Tibial artery (tissue), 4 donors: ENCODE data around the gene AATF.

ENCODE experiments used
- DNase-seq, 2 donors: peaks; one replicate each; pipeline ENCODE4 v3.0.0-alpha.2; 2019
- H3K27ac ChIP-seq, 2 donors: fragments of 200-600 bp; sonication (generic) in 1 of 2; 1 replicate in 1 of 2; 2 replicates in 1 of 2; pipeline ENCODE4 v1.5.1; 2018 to 2019; ENCODE audit warnings: mild to moderate bottlenecking in 1 of 2
- H3K27me3 ChIP-seq, 2 donors: fragments of 200-600 bp; sonication (generic) in 1 of 2; one replicate each; pipeline versions ENCODE4 v1.5.1 to v1.6.0; 2016 to 2019
- H3K36me3 ChIP-seq, 3 donors: fragments of 200-600 bp; sonication (generic) in 2 of 3; one replicate each; pipeline ENCODE4 v1.5.1; 2016 to 2019; ENCODE audit warnings: mild to moderate bottlenecking in 2 of 3
- H3K4me1 ChIP-seq, 4 donors: fragments of 200-600 bp; sonication (generic) in 2 of 4; 1 replicate in 3 of 4; 2 replicates in 1 of 4; pipeline ENCODE4 v1.5.1; 2016 to 2019
- H3K4me3 ChIP-seq, 2 donors: fragments of 200-600 bp; sonication (generic) in 1 of 2; 1 replicate in 1 of 2; 2 replicates in 1 of 2; pipeline ENCODE4 v1.5.1; 2018 to 2019; ENCODE audit warnings: mild to moderate bottlenecking in 2 of 2
- H3K9me3 ChIP-seq, 3 donors: fragments of 200-600 bp; sonication (generic) in 1 of 3; one replicate each; pipeline ENCODE4 v1.5.1; 2016 to 2019
- CTCF ChIP-seq, 2 experiments: fragments of 200-600 bp in 1 of 2; fragments of 450-650 bp in 1 of 2; IDR thresholded peaks; one replicate each; pipeline ENCODE4 v1.5.1; 2017 to 2019; ENCODE audit warnings: antibody characterized with exemption in 2 of 2, mild to moderate bottlenecking in 1 of 2, moderate library complexity in 1 of 2
- intact Hi-C: fragments of 100-400 bp; cut with DNase I; formaldehyde crosslinking; loops from one replicate; pipeline ENCODE4 v1.15.0; 2023; ENCODE audit warnings: low total_unique reads

AATF gene

GRCh38 chr17:37079735-37080134 is 131.0 kb downstream of the AATF start:
- intact Hi-C loops: no loop called here
- Histone ChIP-seq H3K27ac (no peak overlapping the region), H3K36me3 (peaks cover 0 to under 1% (median under 1%) of the 10 kb centered on the region in 3 donors), H3K4me3 (no peak overlapping the region), H3K9me3 (peaks cover 0 to 5% (median 0%) of the 10 kb centered on the region in 3 donors), H3K27me3 (no peaks in the 10 kb centered on the region), H3K4me1 (no peaks in the 10 kb centered on the region)
- no peak for TF ChIP-seq CTCF (IDR thresholded peaks at IDR 0.05)
- DNase-seq: no peak

- DNase-seq: no peak
- Histone ChIP-seq H3K36me3 (peaks cover 14% of the 10 kb centered on the region in 3 donors), H3K9me3 (peaks cover 0 to 5% (median 0%) of the 10 kb centered on the region in 3 donors), H3K27ac (no peak overlapping the region), H3K27me3 (no peaks in the 10 kb centered on the region), H3K4me3 (no peak overlapping the region), H3K4me1 (no peaks in the 10 kb centered on the region)
- intact Hi-C loops: no loop called here
- TF ChIP-seq CTCF (IDR thresholded peaks at IDR 0.05): no peak
These were observed 132.5 kb downstream of the AATF start for GRCh38 chr17:37081287-37081686.

- TF ChIP-seq CTCF (IDR thresholded peaks at IDR 0.05): no peak
- intact Hi-C loops: no loop called here
- no peak for DNase-seq
- peaks cover 0 to 5% (median 0%) of the 10 kb centered on the region in 3 donors for H3K9me3 ChIP-seq
- H3K27ac ChIP-seq: no peak overlapping the region
- peaks cover 25% of the 10 kb centered on the region in 3 donors for H3K36me3 ChIP-seq
- no peaks in the 10 kb centered on the region for H3K4me1 ChIP-seq
- no peaks in the 10 kb centered on the region for H3K27me3 ChIP-seq
- H3K4me3 ChIP-seq: no peak overlapping the region
These were observed 133.6 kb downstream of the AATF start for GRCh38 chr17:37082311-37082860.

GRCh38 chr17:37082985-37083384 is 134.2 kb downstream of the AATF start:
- no peaks in the 10 kb centered on the region for H3K4me1 ChIP-seq
- TF ChIP-seq CTCF (IDR thresholded peaks at IDR 0.05): no peak

GRCh38 chr17:37083456-37083855 is 134.7 kb downstream of the AATF start:
- peaks cover 32 to 36% (median 32%) of the 10 kb centered on the region in 3 donors for H3K36me3 ChIP-seq
- H3K27ac ChIP-seq: no peak overlapping the region
- TF ChIP-seq CTCF (IDR thresholded peaks at IDR 0.05): no peak
- no peaks in the 10 kb centered on the region for H3K27me3 ChIP-seq
- H3K4me1 ChIP-seq: no peaks in the 10 kb centered on the region
- H3K9me3 ChIP-seq: peaks cover 0 to 3% (median 0%) of the 10 kb centered on the region in 3 donors
- intact Hi-C loops: no loop called here
- H3K4me3 ChIP-seq: no peak overlapping the region
- no peak for DNase-seq

More at GRCh38 chr17:37082985-37083384, 134.2 kb downstream of the AATF start:
- H3K27me3 ChIP-seq: no peaks in the 10 kb centered on the region
- H3K27ac ChIP-seq: no peak overlapping the region
- H3K4me3 ChIP-seq: no peak overlapping the region
- intact Hi-C loops: no loop called here
- peaks cover 31% of the 10 kb centered on the region in 3 donors for H3K36me3 ChIP-seq
- no peak for DNase-seq
- H3K9me3 ChIP-seq: peaks cover 0 to 5% (median 0%) of the 10 kb centered on the region in 3 donors
